ENCODE measurements around the gene SLC39A8. TPM values are rescaled to one million over a fixed set of nuclear protein-coding genes. Genes with fewer than 3 reads are reported as not detected.
"Not testable (repeated sequence)": the region's sequence is repeated elsewhere in the genome, so short reads cannot be mapped to it uniquely, and the experiment has no call there.

SLC39A8 gene
- total RNA-seq, 2 donors from 2014 or later, result 5.1 to 12.1 TPM

DNA sequence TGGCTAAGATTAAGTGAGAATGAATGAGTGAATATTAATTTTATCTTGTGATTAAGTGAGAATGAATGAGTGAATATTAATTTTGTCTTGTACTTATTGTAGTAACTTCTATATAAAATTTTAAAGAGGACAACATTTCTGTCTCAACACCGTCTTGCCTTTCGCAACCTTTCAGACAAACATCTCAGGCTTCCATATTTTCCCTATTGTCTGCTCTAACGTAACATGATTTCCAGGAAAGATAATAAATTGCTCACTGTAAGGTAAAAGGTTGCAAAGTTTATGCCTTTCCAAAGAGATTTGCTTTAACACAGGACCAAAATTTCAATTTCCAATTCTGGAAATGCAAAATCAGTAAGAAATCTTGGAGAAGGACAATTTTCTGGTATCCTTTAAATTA is 41.7 kb upstream of the SLC39A8 start:
- ATAC-seq (ENCODE audit: insufficient number of reproducible peaks, low FRiP score, low read depth), result no peak
- Histone ChIP-seq H3K9me3 (no peaks in the 10 kb centered on the region), H3K36me3 (no peaks in the 10 kb centered on the region), H3K27me3 (replicated peaks; ENCODE audit: insufficient read depth) (no peaks in the 10 kb centered on the region), H3K4me1 (ENCODE audit: control insufficient read depth in 1 of 2, low read depth in 2 of 2) (no peaks in the 10 kb centered on the region), H3K4me3 (no peak overlapping the region), H3K27ac (no peak overlapping the region)
- no peak for DNase-seq (ENCODE audit: low spot score)
- TF ChIP-seq, protein P1, sequence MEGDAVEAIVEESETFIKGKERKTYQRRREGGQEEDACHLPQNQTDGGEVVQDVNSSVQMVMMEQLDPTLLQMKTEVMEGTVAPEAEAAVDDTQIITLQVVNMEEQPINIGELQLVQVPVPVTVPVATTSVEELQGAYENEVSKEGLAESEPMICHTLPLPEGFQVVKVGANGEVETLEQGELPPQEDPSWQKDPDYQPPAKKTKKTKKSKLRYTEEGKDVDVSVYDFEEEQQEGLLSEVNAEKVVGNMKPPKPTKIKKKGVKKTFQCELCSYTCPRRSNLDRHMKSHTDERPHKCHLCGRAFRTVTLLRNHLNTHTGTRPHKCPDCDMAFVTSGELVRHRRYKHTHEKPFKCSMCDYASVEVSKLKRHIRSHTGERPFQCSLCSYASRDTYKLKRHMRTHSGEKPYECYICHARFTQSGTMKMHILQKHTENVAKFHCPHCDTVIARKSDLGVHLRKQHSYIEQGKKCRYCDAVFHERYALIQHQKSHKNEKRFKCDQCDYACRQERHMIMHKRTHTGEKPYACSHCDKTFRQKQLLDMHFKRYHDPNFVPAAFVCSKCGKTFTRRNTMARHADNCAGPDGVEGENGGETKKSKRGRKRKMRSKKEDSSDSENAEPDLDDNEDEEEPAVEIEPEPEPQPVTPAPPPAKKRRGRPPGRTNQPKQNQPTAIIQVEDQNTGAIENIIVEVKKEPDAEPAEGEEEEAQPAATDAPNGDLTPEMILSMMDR (IDR thresholded peaks at IDR 0.05), result no peak

DNA sequence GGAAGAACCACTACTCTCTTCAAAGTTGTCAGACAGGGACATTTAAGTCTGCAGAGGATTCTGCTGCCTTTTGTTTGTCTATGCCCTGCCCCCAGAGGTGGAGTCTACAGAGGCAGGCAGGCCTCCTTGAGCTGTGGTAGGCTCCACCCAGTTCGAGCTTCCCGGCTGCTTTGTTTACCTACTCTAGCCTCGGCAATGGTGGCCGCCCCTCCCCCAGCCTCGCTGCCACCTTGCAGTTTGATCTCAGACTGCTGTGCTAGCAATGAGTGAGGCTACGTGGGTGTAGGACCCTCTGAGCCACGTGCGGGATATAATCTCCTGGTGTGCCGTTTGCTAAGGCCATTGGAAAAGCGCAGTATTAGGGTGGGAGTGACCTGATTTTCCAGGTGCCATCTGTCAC is 35.0 kb upstream of the SLC39A8 start:
- H3K4me1 ChIP-seq (ENCODE audit: control insufficient read depth in 1 of 2, low read depth in 2 of 2); H3K9me3 ChIP-seq; H3K36me3 ChIP-seq; H3K4me3 ChIP-seq; DNase-seq (ENCODE audit: low spot score); H3K27me3 ChIP-seq (replicated peaks; ENCODE audit: insufficient read depth); ATAC-seq (ENCODE audit: insufficient number of reproducible peaks, low FRiP score, low read depth); H3K27ac ChIP-seq: not testable (repeated sequence)

DNA sequence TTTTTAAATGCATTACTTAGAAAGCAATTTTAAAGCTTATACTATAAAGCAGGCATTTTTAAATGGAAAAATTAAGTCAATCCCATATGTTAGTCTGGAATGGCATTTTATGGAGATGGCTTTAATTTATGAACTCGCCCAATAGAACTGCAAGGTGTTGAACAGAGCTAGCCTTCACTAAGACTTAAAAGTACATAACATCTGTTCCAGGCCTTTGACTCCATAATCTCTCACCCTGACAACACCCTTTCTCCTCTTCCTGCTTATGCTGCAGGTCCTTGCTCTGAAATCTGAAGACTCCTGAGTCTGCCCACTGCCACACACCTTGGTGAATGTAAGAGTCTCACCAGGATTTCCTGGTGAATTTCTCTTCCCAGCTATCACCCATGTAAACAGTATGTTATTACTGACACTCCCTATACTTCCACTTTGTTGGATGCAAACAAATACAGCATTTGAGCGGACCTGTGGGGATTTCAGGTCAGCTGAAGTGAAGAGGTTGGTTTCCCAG is 17.7 kb upstream of the SLC39A8 start:
- H3K27ac ChIP-seq, result no peak overlapping the region
- H3K4me1 ChIP-seq (ENCODE audit: control insufficient read depth in 1 of 2, low read depth in 2 of 2), result no peaks in the 10 kb centered on the region
- DNase-seq (ENCODE audit: low spot score) (no peak), ATAC-seq (ENCODE audit: insufficient number of reproducible peaks, low FRiP score, low read depth) (no peak)
- no peaks in the 10 kb centered on the region for H3K9me3 ChIP-seq
- H3K27me3 ChIP-seq (replicated peaks; ENCODE audit: insufficient read depth), result no peaks in the 10 kb centered on the region
- H3K4me3 ChIP-seq, result no peak overlapping the region
- no peaks in the 10 kb centered on the region for H3K36me3 ChIP-seq
- TF ChIP-seq, protein P1 (IDR thresholded peaks at IDR 0.05), result no peak

DNA sequence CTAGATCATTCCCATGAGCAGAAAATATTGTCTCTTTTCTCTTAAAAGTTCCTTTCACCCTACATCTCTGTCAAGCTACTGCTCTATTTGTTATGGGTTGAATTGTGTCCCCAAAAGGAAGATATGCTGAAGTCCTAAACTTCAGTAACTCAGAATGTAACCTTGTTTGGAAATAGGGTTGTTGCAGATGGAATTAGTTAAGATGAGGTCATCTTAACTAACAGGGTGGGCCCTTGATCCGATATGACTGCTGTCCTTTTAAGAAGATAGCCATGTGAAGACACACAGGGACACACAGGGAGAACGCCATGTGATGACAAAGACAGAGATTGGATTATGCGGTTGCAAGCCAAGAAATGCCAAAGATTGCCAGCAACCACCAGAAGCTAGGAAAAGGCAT is 12.8 kb upstream of the SLC39A8 start:
- DNase-seq (ENCODE audit: low spot score), result no peak
- no peak overlapping the region for H3K4me3 ChIP-seq
- no peak for ATAC-seq (ENCODE audit: insufficient number of reproducible peaks, low FRiP score, low read depth)
- H3K9me3 ChIP-seq, result no peaks in the 10 kb centered on the region
- peaks cover 0 to 6% of the 10 kb centered on the region in 2 donors for H3K4me1 ChIP-seq (ENCODE audit: control insufficient read depth in 1 of 2, low read depth in 2 of 2)
- no peaks in the 10 kb centered on the region for H3K36me3 ChIP-seq
- no peak overlapping the region for H3K27ac ChIP-seq
- no peaks in the 10 kb centered on the region for H3K27me3 ChIP-seq (replicated peaks; ENCODE audit: insufficient read depth)
- TF ChIP-seq, protein P1 (IDR thresholded peaks at IDR 0.05), result no peak

DNA sequence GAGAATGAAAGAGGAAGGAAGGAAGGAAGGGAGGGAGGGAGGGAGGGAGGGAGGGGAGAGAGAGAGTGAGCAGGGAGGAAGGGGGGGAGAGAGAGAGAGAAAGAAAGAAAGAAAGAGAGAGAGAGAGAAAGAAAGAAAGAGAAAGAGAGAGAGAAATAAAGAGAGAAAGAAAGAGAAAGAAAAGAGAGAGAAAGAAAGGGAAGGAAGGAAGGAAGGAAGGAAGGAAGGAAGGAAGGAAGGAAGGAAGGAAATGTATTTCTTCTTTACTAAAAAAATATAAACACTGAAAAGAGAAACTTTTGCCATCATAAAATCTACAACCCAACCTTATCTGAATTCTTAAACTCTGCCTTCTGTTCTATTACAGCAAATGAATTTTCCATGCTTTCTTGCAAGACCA is 12.4 kb upstream of the SLC39A8 start:
- not testable (repeated sequence) for H3K27me3 ChIP-seq (replicated peaks; ENCODE audit: insufficient read depth); H3K4me3 ChIP-seq; DNase-seq (ENCODE audit: low spot score); H3K36me3 ChIP-seq; H3K4me1 ChIP-seq (ENCODE audit: control insufficient read depth in 1 of 2, low read depth in 2 of 2); H3K27ac ChIP-seq; ATAC-seq (ENCODE audit: insufficient number of reproducible peaks, low FRiP score, low read depth); H3K9me3 ChIP-seq

DNA sequence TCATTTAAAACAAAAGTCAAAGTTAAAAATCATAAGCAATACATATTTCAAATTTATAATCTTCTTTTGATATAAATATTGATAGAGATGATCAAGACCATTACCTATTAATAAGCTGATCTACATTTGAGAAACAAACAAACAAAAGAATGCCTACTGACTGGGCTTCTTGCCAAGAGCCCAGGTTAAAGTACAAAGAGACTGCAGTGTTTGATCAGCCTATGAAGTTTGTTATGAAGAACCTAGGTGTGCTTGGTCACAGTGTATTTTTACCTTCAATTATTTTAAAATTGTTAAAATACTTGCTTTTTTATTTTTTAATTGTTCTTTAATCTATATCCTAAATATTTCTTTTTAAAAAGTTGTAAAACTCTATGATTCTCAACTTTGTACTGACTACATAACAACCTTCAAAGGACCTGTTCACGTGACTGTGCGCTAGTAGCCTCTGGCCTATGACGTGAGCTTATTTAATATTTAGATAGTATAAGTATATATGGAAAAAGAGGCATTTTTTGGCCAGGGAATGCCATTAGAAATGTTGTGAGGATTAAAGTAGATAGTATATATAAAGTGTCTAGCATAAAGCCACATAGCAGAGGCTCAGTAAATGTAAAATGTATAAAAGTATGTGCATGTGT is 11.4 kb upstream of the SLC39A8 start:
- Histone ChIP-seq H3K27ac (no peak overlapping the region), H3K27me3 (replicated peaks; ENCODE audit: insufficient read depth) (no peaks in the 10 kb centered on the region), H3K4me1 (ENCODE audit: control insufficient read depth in 1 of 2, low read depth in 2 of 2) (peaks cover 0 to 6% of the 10 kb centered on the region in 2 donors), H3K4me3 (no peak overlapping the region), H3K9me3 (no peaks in the 10 kb centered on the region), H3K36me3 (no peaks in the 10 kb centered on the region)
- DNase-seq (ENCODE audit: low spot score) (no peak), ATAC-seq (ENCODE audit: insufficient number of reproducible peaks, low FRiP score, low read depth) (no peak)
- TF ChIP-seq, protein P1 (IDR thresholded peaks at IDR 0.05), result no peak
